Lower lobe of right lung (tissue), 2 donors: ENCODE data around the gene NGEF. TPM values are rescaled to one million over a fixed set of nuclear protein-coding genes. Genes with fewer than 3 reads are reported as not detected.

Experiments
- ATAC-seq, 2 donors: fragments of 200-7000 bp; cut with Tn5 transposase; one replicate each; pipeline ENCODE4 v1.9.1; 2020 to 2022; ENCODE audit warnings: mild to moderate bottlenecking in 2 of 2, moderate library complexity in 2 of 2
- DNase-seq: peaks from one replicate; pipeline ENCODE4 v3.0.0-alpha.2; 2020
- H3K27ac ChIP-seq: fragments of 200-600 bp; one replicate; pipeline ENCODE4 v1.8.0; 2022
- H3K27me3 ChIP-seq: fragments of 200-600 bp; one replicate; pipeline ENCODE4 v1.8.0; 2022; ENCODE audit warnings: low read depth
- H3K36me3 ChIP-seq: fragments of 200-600 bp; one replicate; pipeline ENCODE4 v1.8.0; 2022; ENCODE audit warnings: mild to moderate bottlenecking
- H3K4me1 ChIP-seq: fragments of 200-600 bp; one replicate; pipeline ENCODE4 v1.8.0; 2022
- H3K4me3 ChIP-seq: fragments of 200-600 bp; one replicate; pipeline ENCODE4 v1.8.0; 2022; ENCODE audit warnings: mild to moderate bottlenecking
- H3K9me3 ChIP-seq: fragments of 200-600 bp; one replicate; pipeline ENCODE4 v1.8.0; 2022
- intact Hi-C: fragments of 100-400 bp; cut with DNase I; formaldehyde crosslinking; loops from one replicate; pipeline ENCODE4 v1.11.0; 2022
- total RNA-seq: library from RNA; stranded (reverse); fragmentation: NEBNext Ultra II Directional; extraction: Animal tissue kit (Norgen Biotek cat#: 25700); gene quantifications from one replicate; pipeline ENCODE4 v1.2.1, GENCODE V29; 2021
- TF ChIP-seq, protein P1 (sequence below): fragments of 200-600 bp; IDR thresholded peaks from one replicate; pipeline ENCODE4 v1.8.0; 2022; ENCODE audit warnings: antibody characterized with exemption, mild to moderate bottlenecking
- donor health status: DM: no; HTN: yes; CAD: no; lungs with severe emphysema.

Gene NGEF
- total RNA-seq, 1 donor from 2014 or later: 1.7 TPM

- intact Hi-C loops: no loop called here
- peaks cover 5% of the 10 kb centered on the region for H3K27me3 ChIP-seq
- DNase-seq (no peak), ATAC-seq (no peak)
- H3K4me3 ChIP-seq: no peak overlapping the region
- H3K36me3 ChIP-seq: no peaks in the 10 kb centered on the region
- no peak overlapping the region for H3K27ac ChIP-seq
- TF ChIP-seq, protein P1, sequence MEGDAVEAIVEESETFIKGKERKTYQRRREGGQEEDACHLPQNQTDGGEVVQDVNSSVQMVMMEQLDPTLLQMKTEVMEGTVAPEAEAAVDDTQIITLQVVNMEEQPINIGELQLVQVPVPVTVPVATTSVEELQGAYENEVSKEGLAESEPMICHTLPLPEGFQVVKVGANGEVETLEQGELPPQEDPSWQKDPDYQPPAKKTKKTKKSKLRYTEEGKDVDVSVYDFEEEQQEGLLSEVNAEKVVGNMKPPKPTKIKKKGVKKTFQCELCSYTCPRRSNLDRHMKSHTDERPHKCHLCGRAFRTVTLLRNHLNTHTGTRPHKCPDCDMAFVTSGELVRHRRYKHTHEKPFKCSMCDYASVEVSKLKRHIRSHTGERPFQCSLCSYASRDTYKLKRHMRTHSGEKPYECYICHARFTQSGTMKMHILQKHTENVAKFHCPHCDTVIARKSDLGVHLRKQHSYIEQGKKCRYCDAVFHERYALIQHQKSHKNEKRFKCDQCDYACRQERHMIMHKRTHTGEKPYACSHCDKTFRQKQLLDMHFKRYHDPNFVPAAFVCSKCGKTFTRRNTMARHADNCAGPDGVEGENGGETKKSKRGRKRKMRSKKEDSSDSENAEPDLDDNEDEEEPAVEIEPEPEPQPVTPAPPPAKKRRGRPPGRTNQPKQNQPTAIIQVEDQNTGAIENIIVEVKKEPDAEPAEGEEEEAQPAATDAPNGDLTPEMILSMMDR: no peak
- H3K9me3 ChIP-seq: no peaks in the 10 kb centered on the region
- H3K4me1 ChIP-seq: no peaks in the 10 kb centered on the region
Measured at GRCh38 chr2:232974396-232974795, 38.7 kb downstream of the NGEF start.

GRCh38 chr2:232973796-232974195, 39.3 kb downstream of the NGEF start:
- intact Hi-C loops: no loop called here
- DNase-seq (no peak), ATAC-seq (no peak)
- TF ChIP-seq, protein P1: no peak
- H3K9me3 ChIP-seq: no peaks in the 10 kb centered on the region
- no peak overlapping the region for H3K27ac ChIP-seq
- H3K27me3 ChIP-seq: peaks cover 5% of the 10 kb centered on the region
- no peaks in the 10 kb centered on the region for H3K36me3 ChIP-seq
- H3K4me3 ChIP-seq: no peak overlapping the region
- H3K4me1 ChIP-seq: no peaks in the 10 kb centered on the region

- intact Hi-C loops: no loop called here
- DNase-seq: no peak
- Histone ChIP-seq H3K27ac (no peak overlapping the region), H3K36me3 (no peaks in the 10 kb centered on the region), H3K4me3 (no peak overlapping the region), H3K9me3 (no peaks in the 10 kb centered on the region), H3K4me1 (no peaks in the 10 kb centered on the region), H3K27me3 (peaks cover 5% of the 10 kb centered on the region)
- ATAC-seq: no peak
- TF ChIP-seq, protein P1: no peak
Measured at GRCh38 chr2:232973011-232973735, 39.9 kb downstream of the NGEF start.

GRCh38 chr2:232971744-232972143, 41.3 kb downstream of the NGEF start:
- Histone ChIP-seq H3K27ac (no peak overlapping the region), H3K4me3 (no peak overlapping the region), H3K9me3 (no peaks in the 10 kb centered on the region), H3K27me3 (no peaks in the 10 kb centered on the region), H3K4me1 (no peaks in the 10 kb centered on the region), H3K36me3 (no peaks in the 10 kb centered on the region)
- DNase-seq (no peak), ATAC-seq (no peak)
- intact Hi-C loops: no loop called here
- TF ChIP-seq, protein P1: no peak

- Histone ChIP-seq H3K4me3 (no peak overlapping the region), H3K27me3 (no peaks in the 10 kb centered on the region), H3K27ac (no peak overlapping the region), H3K9me3 (no peaks in the 10 kb centered on the region), H3K36me3 (no peaks in the 10 kb centered on the region), H3K4me1 (no peaks in the 10 kb centered on the region)
- intact Hi-C loops: no loop called here
- ATAC-seq: no peak
- TF ChIP-seq, protein P1: no peak
- no peak for DNase-seq
Measured at GRCh38 chr2:232970051-232970450, 43.0 kb downstream of the NGEF start.
